Hematopoietic multipotent progenitor cell treated with erythropoietin and hydrocortisone succinate and interleukin-3 and kit ligand, for 6 days (in vitro differentiated cells): ENCODE data around the gene KCMF1.

Experiments
- DNase-seq: peaks from one replicate; pipeline ENCODE4 v3.0.0-alpha.2; 2015

Gene KCMF1

DNA sequence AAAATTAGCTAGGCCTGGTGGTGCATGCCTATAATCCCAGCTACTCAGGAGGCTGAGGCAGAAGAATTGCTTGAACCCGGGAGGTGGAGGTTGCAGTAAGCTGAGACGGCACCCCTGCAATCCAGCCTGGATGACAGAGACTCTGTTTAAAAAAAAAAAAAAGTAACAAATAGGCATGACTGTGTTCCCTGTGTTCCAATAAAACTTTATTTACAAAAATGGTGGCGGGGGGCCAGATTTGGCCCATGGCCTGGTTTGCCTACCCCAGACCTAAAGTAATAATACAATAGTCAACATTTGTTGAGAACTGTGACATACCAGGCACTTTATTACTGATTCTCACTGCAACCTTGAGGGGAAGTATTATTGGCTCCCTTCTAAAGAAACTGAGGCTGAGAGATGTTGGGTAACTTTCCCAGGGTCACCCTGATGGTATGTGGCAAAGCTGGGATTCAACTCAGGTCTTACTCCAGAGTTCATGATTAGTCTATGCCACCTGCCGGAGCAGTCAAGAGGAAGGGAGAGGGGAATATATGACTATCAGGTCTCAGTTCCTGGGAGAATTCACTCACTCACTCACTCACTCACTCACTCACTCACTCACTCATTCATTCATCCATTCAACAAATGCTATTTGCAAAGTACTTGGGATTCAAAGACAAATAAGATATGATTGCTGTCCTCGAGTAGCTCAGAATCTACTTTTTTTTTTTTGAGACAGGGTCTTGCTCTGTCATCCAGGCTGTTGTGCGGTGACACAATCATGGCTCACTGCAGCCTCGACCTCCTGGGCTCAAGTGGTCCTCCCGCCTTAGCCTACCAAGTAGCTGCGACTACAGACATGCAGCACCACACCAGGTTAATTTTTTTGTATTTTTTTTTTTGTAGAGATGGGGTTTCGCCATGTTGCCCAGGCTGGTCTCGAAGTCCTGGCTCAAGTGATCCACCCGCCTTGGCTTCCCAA lies 14.3 kb upstream of the KCMF1 start:
- DNase-seq = no peak

- DNase-seq = no peak
These were observed 13.2 kb upstream of the KCMF1 start for GRCh38 chr2:84957771-84958134.

GRCh38 chr2:84958135-84959059 lies 12.6 kb upstream of the KCMF1 start:
- no peak for DNase-seq

DNA sequence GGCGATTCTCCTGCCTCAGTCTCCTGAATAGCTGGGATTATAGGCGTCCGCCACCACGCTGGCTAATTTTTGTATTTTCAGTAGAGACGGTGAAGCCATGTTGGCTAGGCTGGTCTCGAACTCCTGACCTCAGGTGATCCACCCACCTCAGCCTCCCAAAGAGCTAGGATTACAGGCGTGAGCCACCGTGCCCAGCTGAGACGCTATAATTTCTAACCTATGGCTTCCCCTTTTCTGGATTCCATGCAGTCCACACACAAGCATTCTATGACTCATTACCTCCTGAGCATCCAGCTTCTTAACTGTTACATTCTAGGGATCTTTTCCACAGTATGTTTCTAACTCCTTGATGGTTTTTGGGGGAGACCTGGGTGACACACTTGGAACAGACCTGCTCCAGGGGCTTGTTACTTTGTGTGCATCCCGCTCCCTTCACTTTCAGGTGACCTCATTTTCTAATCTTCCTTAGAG lies 11.8 kb upstream of the KCMF1 start:
- DNase-seq = no peak

- DNase-seq = no peak
These were observed 11.1 kb upstream of the KCMF1 start for GRCh38 chr2:84959566-84960506.

DNA sequence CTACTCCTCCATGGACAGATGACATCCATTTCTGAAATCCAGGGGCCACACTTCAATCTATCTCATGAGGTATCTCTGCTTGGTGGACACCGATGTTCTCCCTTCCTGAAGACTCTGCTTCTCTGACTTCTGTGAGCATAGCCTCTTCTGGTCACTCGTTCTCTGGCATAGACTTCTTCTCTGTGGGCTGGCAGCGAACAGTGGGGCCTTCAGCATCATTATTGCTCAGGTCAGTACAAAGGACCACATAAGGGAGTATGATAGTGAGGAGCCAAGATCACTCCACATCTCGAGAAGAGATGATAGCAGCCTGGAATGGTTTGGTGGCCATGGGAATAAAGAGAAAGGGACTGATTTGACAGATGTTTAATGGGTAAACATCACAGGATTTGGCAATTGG lies 8.0 kb upstream of the KCMF1 start:
- DNase-seq = no peak

- no peak for DNase-seq
These were observed 7.7 kb upstream of the KCMF1 start for GRCh38 chr2:84963323-84963691.

DNA sequence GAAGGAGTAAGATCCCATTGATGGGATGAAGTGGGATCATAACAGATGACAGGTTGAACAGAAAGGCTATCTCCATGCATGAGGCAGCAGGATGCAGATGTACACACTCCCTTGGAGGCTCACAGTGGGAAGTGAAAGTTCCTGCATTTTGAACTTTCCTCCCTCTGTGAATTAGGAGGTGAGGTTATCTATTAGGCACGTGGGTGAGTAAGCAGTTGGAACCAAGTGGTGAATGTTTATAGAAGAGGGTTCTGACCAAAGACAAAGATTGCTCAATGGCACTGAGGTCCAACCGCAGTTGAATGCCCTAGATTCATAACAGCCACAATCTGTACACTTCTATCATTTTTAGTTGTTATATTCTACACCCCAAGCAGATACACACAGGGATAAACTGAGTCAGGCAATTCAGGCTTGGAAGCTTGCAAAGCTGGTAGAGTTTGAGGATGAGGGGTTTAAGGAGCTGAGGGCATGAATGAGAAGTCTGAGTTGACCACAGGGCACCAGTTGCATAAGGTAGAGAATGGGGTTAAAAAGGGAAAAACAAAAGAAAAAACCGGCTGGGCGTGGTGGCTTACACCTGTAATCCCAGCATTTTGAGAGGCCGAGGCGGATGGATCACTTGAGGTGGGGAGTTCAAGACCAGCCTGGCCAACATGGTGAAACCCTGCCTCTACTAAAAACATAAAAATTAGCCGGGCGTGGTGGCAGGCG lies 7.1 kb upstream of the KCMF1 start:
- DNase-seq = no peak

DNA sequence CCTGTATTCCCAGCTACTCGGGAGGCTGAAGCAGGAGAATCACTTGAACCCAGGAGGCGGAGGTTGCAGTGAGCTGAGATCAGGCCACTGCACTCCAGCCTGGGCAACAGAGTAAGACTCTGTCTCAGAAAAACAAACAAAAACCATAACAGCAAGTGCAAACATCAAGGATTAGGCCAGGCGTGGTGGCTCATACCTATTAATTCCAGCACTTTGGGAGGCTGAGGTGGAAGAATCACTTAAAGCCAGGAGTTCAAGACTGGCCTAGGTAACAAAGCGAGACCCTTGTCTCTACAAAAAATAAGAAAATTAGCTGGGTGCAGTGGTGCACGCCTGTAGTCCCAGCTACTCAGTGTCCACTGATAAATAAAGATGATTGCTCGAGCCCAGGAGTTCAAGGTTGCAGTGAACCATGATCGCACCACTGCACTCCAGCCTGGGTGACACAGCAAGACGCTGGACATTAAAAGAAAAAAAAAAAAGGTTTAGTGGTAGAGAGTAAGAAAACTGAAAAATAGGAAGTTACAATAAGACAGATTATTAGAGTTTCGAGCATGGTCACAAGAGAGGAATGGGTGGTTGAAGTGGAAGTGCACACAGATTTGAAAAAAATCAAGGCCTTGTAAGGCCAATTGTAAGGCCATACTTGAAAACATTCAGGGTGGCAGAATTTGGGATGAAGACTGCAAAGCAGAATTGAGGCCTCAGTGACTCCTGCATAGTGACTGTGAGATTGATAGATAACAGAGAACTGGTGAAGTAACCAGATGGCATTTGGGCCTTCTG lies 6.4 kb upstream of the KCMF1 start:
- DNase-seq = peak; percentile 29

- DNase-seq = no peak
These were observed 5.8 kb upstream of the KCMF1 start for GRCh38 chr2:84965192-84965516.

DNA sequence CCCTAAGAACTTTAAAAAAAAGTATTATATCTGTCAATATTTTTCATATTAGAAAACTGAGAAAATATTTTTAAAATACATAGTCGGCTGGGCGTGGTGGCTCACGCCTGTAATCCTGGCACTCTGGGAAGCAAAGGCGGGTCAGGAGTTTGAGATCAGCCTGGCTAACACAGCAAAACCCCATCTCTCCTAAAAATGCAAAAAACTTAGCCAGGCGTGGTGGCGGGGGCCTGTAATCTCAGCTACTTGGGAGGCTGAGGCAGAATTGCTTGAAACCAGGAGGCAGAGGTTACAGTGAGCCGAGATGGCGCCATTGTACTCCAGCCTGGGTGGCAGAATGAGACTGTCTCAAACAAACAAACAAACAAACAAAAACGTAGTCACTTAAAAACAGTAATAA lies 5.1 kb upstream of the KCMF1 start:
- no peak for DNase-seq

- DNase-seq = no peak
These were observed 4.2 kb upstream of the KCMF1 start for GRCh38 chr2:84966731-84967130.

GRCh38 chr2:84969511-84970209 lies 1.3 kb upstream of the KCMF1 start:
- peak; percentile 61 for DNase-seq

- peak; percentile 65 for DNase-seq
These were observed 622 bp upstream of the KCMF1 start for GRCh38 chr2:84970210-84970867.

- DNase-seq = peak; percentile 67
These were observed 697 bp downstream of the KCMF1 start for GRCh38 chr2:84971510-84972206.

DNA sequence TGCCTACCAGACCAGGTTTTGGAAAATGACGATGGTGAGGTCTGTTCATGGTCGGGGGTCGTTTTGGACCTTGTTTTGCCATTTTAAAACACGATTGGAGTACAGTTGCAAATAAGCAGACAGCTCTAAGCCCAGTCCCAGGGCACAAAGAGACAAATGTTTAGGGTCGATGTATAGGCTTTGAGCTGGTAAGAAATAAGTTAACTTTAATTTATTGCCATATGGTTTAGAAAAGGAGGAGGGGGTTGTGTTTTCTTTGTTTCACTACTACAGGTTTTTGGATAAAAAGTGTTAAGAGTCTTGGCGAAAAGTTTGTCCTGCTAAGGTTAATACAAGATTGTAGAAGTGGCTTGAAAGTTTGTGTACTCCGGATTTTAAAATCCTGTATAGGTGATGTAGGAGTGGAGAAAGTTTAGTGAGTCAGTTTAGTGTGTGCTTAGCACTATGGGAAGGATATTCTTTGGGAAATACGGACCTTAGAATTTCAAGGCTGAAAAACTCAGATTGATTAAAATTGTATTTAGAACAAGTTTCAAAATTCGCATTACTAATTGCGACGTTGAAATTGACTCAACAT lies 1.3 kb downstream of the KCMF1 start:
- peak; percentile 25 for DNase-seq

DNA sequence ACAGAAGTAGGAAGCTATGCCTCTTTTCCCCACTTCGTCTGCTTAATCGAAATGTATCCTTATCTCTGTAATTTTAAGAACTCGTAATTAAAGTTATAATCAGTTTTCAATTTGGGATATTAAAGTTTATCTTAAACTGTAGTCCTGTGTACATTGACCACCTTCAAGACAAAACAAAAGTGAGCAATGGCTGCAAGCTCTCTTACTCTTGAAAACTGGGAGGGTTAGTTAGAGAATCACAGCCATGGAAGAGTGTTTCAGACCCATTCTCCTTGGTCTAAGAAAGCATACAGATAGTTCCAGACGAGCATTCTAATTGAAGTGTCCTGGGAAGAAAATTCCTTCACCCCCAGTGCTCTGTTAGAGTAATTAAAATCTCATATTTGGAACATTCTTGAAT lies 2.0 kb downstream of the KCMF1 start:
- peak; percentile 27 for DNase-seq

- DNase-seq = no peak
These were observed 9.5 kb downstream of the KCMF1 start for GRCh38 chr2:84980263-84980983.
